Mammary epithelial cell (primary cell): ENCODE data around the gene DPP3.

Experiments
- CTCF ChIP-seq, 2 donors: IDR thresholded peaks in 1 of 2; conservative IDR thresholded peaks in 1 of 2; 2 replicates each; pipeline ENCODE4 v1.5.1; 2011 to 2012; ENCODE audit warnings: inconsistent platforms in 2 of 2, low read length in 2 of 2, mild to moderate bottlenecking in 2 of 2, control low read depth in 1 of 2, low read depth in 1 of 2; ENCODE audit not compliant: insufficient read depth in 1 of 2; ENCODE audit errors: extremely low read depth in 1 of 2
- EZH2 ChIP-seq: IDR thresholded peaks from 2 replicates; pipeline ENCODE4 v1.6.1; 2012; ENCODE audit warnings: low read length, inconsistent platforms, borderline replicate concordance

DNA sequence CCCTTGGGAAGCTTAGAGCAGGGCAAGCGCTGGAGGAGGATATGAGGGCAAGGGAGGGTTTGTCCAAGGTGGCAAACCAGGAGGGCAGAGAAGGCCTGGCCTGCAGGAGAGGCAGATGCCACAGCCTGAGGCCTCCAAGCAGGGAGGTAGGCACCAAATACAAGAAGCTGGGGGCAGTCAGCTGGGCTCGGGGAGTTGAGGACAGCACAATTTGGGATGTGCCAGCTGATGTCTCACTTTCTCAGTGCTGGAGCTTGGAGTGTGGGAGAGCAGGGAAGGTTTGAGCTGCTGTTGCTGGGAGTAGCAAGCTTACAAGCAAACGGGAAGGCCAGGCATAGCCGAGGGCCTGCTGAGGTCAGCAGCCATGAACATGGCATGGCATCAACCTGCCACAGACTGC is 61.7 kb downstream of the DPP3 start:
- TF ChIP-seq CTCF (conservative IDR thresholded peaks at IDR 0.05 in 1 of 2, IDR thresholded peaks at IDR 0.05 in 1 of 2; ENCODE audit: extremely low read depth in 1 of 2, insufficient read depth in 1 of 2, low read depth in 1 of 2, low read length in 2 of 2) (no peak), EZH2 (no peak)
